Mucosa of descending colon (tissue), 3 donors: ENCODE results near the gene ETNK2. TPM values are rescaled to one million over a fixed set of nuclear protein-coding genes. Genes with fewer than 3 reads are reported as not detected.

Experiments
- ATAC-seq: fragments of 200-7000 bp; cut with Tn5 transposase; one replicate; pipeline ENCODE4 v1.9.1; 2020; ENCODE audit warnings: mild to moderate bottlenecking, moderate library complexity
- DNase-seq, 3 donors: peaks; one replicate each; pipeline ENCODE4 v3.0.0-alpha.2; 2020
- H3K36me3 ChIP-seq: fragments of 200-600 bp; one replicate; pipeline ENCODE4 v1.8.0; 2021; ENCODE audit warnings: low read depth, mild to moderate bottlenecking
- H3K4me1 ChIP-seq: fragments of 200-600 bp; one replicate; pipeline ENCODE4 v1.8.0; 2021; ENCODE audit warnings: low read depth, mild to moderate bottlenecking
- H3K4me3 ChIP-seq: fragments of 200-600 bp; one replicate; pipeline ENCODE4 v1.8.0; 2021; ENCODE audit warnings: mild to moderate bottlenecking
- H3K9me3 ChIP-seq: fragments of 200-600 bp; one replicate; pipeline ENCODE4 v1.8.0; 2021; ENCODE audit warnings: mild to moderate bottlenecking
- intact Hi-C, 2 donors: fragments of 100-400 bp; cut with DNase I in 1 of 2; cut with micrococcal nuclease in 1 of 2; formaldehyde crosslinking; loops; one replicate each; pipeline versions ENCODE4 v1.11.0 to v1.11.1; 2022; cut with DNase I, micrococcal nuclease
- total RNA-seq, 3 donors: library from RNA; stranded (reverse); fragmentation: NEBNext Ultra II Directional in 2 of 3; extraction: Animal tissue kit (Norgen Biotek cat#: 25700) in 2 of 3; gene quantifications; one replicate each; pipeline versions ENCODE4 v1.2.1 to v1.2.4, GENCODE V29; 2021 to 2023
- TF ChIP-seq, protein P1 (sequence below): fragments of 200-600 bp; IDR thresholded peaks from one replicate; pipeline ENCODE4 v1.8.0; 2022; ENCODE audit warnings: antibody characterized with exemption, mild to moderate bottlenecking
- donor health status: DM: no; HTN: no; CAD: no; lungs with moderate emphysema.
- donor health status: DM: no; HTN: no; CAD: no.
- donor health status: DM: no; HTN: yes; CAD: no.

ETNK2 gene
- total RNA-seq, 3 donors from 2014 or later = 0.20 to 6.8 (median 2.1) TPM

DNA sequence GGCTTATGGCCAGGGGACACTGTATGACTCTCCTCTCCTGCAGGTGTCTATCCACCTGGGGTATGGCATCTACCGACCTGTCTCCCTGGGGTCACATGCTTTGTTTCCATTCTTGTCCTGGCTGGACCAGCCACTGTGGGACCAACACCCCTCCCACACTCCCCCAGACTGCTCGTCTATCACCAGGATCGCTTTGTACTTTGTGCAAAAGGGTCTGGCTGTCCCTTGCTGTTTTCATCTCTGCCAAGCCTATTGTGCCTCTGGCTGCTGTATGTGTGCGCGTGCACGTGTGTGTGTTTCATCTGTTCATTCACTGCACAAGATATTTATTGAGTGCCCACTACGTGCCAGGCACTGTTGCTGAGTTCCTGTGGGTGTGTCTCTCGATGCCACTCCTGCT is 25.5 kb downstream of the ETNK2 start:
- Histone ChIP-seq H3K36me3 (no peaks in the 10 kb centered on the region), H3K9me3 (no peaks in the 10 kb centered on the region), H3K4me3 (no peak overlapping the region), H3K4me1 (no peaks in the 10 kb centered on the region)
- intact Hi-C loops = loop anchor here (5.0 to 10.0 kb wide), 3 partner anchors 52 to 264 kb away; partner anchors contain the start of genes SNRPE (in 1 of the 2) and SOX13 (in 1 of the 2)
- DNase-seq = no peak
- TF ChIP-seq, protein P1, sequence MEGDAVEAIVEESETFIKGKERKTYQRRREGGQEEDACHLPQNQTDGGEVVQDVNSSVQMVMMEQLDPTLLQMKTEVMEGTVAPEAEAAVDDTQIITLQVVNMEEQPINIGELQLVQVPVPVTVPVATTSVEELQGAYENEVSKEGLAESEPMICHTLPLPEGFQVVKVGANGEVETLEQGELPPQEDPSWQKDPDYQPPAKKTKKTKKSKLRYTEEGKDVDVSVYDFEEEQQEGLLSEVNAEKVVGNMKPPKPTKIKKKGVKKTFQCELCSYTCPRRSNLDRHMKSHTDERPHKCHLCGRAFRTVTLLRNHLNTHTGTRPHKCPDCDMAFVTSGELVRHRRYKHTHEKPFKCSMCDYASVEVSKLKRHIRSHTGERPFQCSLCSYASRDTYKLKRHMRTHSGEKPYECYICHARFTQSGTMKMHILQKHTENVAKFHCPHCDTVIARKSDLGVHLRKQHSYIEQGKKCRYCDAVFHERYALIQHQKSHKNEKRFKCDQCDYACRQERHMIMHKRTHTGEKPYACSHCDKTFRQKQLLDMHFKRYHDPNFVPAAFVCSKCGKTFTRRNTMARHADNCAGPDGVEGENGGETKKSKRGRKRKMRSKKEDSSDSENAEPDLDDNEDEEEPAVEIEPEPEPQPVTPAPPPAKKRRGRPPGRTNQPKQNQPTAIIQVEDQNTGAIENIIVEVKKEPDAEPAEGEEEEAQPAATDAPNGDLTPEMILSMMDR = no peak
- no peak for ATAC-seq

DNA sequence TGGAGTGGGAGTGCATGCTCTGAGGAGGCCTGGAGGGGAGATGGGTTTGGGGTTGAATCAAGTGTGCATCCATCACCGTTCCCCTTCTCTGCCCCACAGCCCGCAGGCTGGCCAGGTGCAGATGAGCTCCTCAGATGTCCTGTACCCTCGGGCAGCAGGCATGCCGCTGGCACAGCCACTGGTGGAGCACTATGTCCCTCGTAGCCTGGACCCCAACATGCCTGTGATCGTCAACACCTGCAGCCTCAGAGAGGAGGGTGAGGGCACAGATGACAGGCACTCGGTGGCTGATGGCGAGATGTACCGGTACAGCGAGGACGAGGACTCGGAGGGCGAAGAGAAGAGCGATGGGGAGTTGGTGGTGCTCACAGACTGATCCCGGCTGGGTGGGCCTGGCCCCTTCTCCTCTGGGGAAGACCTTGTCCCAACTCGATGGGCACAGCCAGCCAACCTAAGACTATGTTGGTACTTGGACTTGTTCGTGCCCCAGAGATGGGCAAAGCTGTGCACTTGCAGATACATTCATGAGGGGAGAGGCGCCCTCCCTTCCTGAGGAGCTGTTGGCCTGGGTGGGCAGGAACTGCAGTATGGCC is 26.0 kb downstream of the ETNK2 start:
- Histone ChIP-seq H3K36me3 (no peaks in the 10 kb centered on the region), H3K9me3 (no peaks in the 10 kb centered on the region), H3K4me1 (no peaks in the 10 kb centered on the region), H3K4me3 (no peak overlapping the region)
- no peak for DNase-seq
- TF ChIP-seq, protein P1 = no peak
- intact Hi-C loops = loop anchor here (5.0 to 10.0 kb wide), 3 partner anchors 51 to 264 kb away; partner anchors contain the start of genes SNRPE (in 1 of the 2) and SOX13 (in 1 of the 2)
- no peak for ATAC-seq

DNA sequence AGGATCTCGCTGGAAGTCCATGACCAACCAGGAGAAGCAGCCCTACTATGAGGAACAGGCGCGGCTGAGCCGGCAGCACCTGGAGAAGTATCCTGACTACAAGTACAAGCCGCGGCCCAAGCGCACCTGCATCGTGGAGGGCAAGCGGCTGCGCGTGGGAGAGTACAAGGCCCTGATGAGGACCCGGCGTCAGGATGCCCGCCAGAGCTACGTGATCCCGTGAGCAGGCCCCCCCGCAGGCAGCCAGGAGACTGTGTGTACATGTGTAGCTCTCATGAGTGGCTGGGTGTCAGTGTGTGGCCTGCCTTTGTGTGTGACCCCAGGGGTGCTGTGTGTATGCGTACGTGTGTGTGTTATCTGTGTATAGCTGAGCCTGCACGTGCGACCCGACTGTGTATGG is 27.2 kb downstream of the ETNK2 start:
- DNase-seq (no peak), ATAC-seq (no peak)
- Histone ChIP-seq H3K4me1 (no peaks in the 10 kb centered on the region), H3K9me3 (no peaks in the 10 kb centered on the region), H3K36me3 (no peaks in the 10 kb centered on the region), H3K4me3 (no peak overlapping the region)
- intact Hi-C loops = loop anchor here (5.0 to 10.0 kb wide), 3 partner anchors 50 to 262 kb away; partner anchors contain the start of genes SNRPE (in 1 of the 2) and SOX13 (in 1 of the 2)
- TF ChIP-seq, protein P1 = no peak

DNA sequence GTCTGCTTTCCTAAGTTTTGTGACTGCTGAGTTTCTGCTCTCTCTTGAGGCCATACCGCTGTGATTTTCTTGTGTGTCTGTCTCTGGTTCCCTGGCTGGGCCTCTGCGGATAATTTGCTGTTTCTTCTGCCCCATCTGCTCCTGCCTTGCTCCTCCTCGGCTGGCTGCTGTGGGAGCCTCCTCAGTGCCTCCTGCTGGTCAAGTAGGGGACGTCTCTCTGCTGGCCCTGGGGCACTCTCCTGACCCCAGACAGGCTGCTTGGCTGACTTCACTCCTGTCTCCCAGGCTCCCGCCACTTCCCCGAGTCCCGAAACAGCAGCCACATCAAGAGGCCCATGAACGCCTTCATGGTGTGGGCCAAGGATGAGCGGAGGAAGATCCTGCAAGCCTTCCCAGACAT is 28.5 kb downstream of the ETNK2 start:
- intact Hi-C loops = loop anchor here in 1 of 2 donors (10.0 kb wide), 1 partner anchor 49 kb away; the partner anchor contains the start of gene SOX13
- DNase-seq (peak in 2 of 3 donors; percentile 19 to 43), ATAC-seq (peak; percentile 52)
- Histone ChIP-seq H3K9me3 (no peaks in the 10 kb centered on the region), H3K4me3 (no peak overlapping the region), H3K4me1 (no peaks in the 10 kb centered on the region), H3K36me3 (peaks cover 3% of the 10 kb centered on the region)
- TF ChIP-seq, protein P1 = no peak

DNA sequence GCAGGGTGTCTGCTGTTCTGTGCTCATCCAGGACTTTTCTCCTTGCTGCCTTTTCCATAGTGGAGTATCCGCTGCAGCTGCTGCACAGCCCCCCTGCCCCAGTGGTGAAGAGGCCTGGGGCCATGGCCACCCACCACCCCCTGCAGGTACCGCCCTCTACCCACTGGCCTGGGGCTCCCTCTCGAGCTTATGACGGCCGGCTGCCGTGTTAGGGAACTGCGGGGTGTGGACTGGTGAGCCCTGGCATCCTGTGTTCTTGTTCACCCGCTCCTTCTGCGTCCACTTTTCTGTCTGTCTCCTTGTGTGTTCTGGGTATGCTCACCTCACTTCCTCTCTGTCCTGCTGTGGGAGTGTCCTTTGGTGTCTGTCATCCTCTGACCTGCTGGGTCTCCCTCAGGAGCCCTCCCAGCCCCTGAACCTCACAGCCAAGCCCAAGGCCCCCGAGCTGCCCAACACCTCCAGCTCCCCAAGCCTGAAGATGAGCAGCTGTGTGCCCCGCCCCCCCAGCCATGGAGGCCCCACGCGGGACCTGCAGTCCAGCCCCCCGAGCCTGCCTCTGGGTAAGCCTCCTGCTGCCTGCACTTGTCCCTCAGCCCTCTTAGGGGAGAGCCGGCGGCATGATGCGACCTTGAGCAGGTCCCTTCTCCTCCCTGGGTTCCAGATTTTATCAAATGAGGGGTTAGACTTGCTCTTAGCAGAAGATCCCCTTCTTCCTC is 29.8 kb downstream of the ETNK2 start:
- ATAC-seq (no peak), DNase-seq (no peak)
- TF ChIP-seq, protein P1 = no peak
- peaks cover 3% of the 10 kb centered on the region for H3K36me3 ChIP-seq
- H3K4me1 ChIP-seq = no peaks in the 10 kb centered on the region
- no peaks in the 10 kb centered on the region for H3K9me3 ChIP-seq
- no peak overlapping the region for H3K4me3 ChIP-seq
- intact Hi-C loops = loop anchor here in 1 of 2 donors (10.0 kb wide), 1 partner anchor 47 kb away; the partner anchor contains the start of gene SOX13
